GM19035 (cell line): ENCODE data around the gene ACAD11.

Experiments used
- ATAC-seq: cut with Tn5 transposase; IDR thresholded peaks from one replicate; pipeline ENCODE4 v1.9.1; 2021; ENCODE audit not compliant: unreplicated experiment

ACAD11 gene

GRCh38 chr3:132659365-132660051 is at the start of gene ACAD11:
TSS of gene ACAD11 (minus strand) at chr3:132659809. CDS start at chr3:132659751, 58 bp downstream.
- ATAC-seq, result peak; percentile 57

GRCh38 chr3:132703733-132704132 is 44.1 kb upstream of the ACAD11 start:
- ATAC-seq, result no peak

GRCh38 chr3:132695422-132695821 is 35.8 kb upstream of the ACAD11 start:
- no peak for ATAC-seq

- no peak for ATAC-seq
Observed at GRCh38 chr3:132694991-132695390, 35.4 kb upstream of the ACAD11 start.

GRCh38 chr3:132690040-132690439 is 30.4 kb upstream of the ACAD11 start:
- ATAC-seq, result no peak

GRCh38 chr3:132682201-132682600 is 22.6 kb upstream of the ACAD11 start:
- ATAC-seq, result no peak

- no peak for ATAC-seq
Observed at GRCh38 chr3:132681421-132681820, 21.8 kb upstream of the ACAD11 start.

- ATAC-seq, result no peak
Observed at GRCh38 chr3:132679911-132680310, 20.3 kb upstream of the ACAD11 start.

- ATAC-seq, result no peak
Observed at GRCh38 chr3:132675408-132675807, 15.8 kb upstream of the ACAD11 start.

- ATAC-seq, result no peak
Observed at GRCh38 chr3:132669256-132669777, 9.7 kb upstream of the ACAD11 start.

GRCh38 chr3:132665230-132665745 is 5.7 kb upstream of the ACAD11 start:
- ATAC-seq, result no peak

- ATAC-seq, result no peak
Observed at GRCh38 chr3:132662212-132662611, 2.6 kb upstream of the ACAD11 start.

- ATAC-seq, result no peak
Observed at GRCh38 chr3:132661101-132661500, 1.5 kb upstream of the ACAD11 start.

- peak; percentile 11 for ATAC-seq
Observed at GRCh38 chr3:132660811-132661070, 1.1 kb upstream of the ACAD11 start.

- ATAC-seq, result peak; percentile 74
Observed at GRCh38 chr3:132660052-132660810, 622 bp upstream of the ACAD11 start, which contains the start of gene UBA5. TSS of gene UBA5 (plus strand) at chr3:132660329. CDS start at chr3:132660538, 209 bp downstream.

- ATAC-seq, result no peak
Observed at GRCh38 chr3:132659000-132659364, 627 bp downstream of the ACAD11 start.

- ATAC-seq, result no peak
Observed at GRCh38 chr3:132657869-132658747, 1.5 kb downstream of the ACAD11 start.

GRCh38 chr3:132655471-132655870 is 4.1 kb downstream of the ACAD11 start:
- no peak for ATAC-seq

GRCh38 chr3:132654721-132655120 is 4.9 kb downstream of the ACAD11 start:
- ATAC-seq, result no peak

GRCh38 chr3:132654190-132654589 is 5.4 kb downstream of the ACAD11 start:
- no peak for ATAC-seq

GRCh38 chr3:132652640-132653270 is 6.9 kb downstream of the ACAD11 start:
- ATAC-seq, result no peak
